IPS DF 4.7 (cell line): Measurements from ENCODE around the gene GGA3.
"Not testable (repeated sequence)": the region's sequence is repeated elsewhere in the genome, so short reads cannot be mapped to it uniquely, and the experiment has no call there.

Experiments
- DNase-seq: peaks from one replicate; pipeline ENCODE4 v3.0.0-alpha.2; 2013; ENCODE audit warnings: low spot score; ENCODE audit errors: extremely low read depth

The GGA3 gene

GRCh38 chr17:75218131-75218530, 43.3 kb downstream of the GGA3 start:
- DNase-seq: no peak

- no peak for DNase-seq
Measured at GRCh38 chr17:75209061-75209460, 52.3 kb downstream of the GGA3 start.

- DNase-seq: no peak
Measured at GRCh38 chr17:75208161-75208560, 53.2 kb downstream of the GGA3 start.

GRCh38 chr17:75207760-75208159, 53.6 kb downstream of the GGA3 start:
- no peak for DNase-seq

GRCh38 chr17:75207050-75207407, 54.4 kb downstream of the GGA3 start:
- DNase-seq: not testable (repeated sequence)

- DNase-seq: no peak
Measured at GRCh38 chr17:75205793-75206163, 55.6 kb downstream of the GGA3 start.

- peak; percentile 72 for DNase-seq
Measured at GRCh38 chr17:75205037-75205792, 56.2 kb downstream of the GGA3 start, which contains the start of gene NUP85. TSS of gene NUP85 (plus strand) at chr17:75205679. CDS start at chr17:75205762, 83 bp downstream.

GRCh38 chr17:75199886-75200618, 61.4 kb downstream of the GGA3 start:
- DNase-seq: no peak

- DNase-seq: no peak
Measured at GRCh38 chr17:75194879-75195278, 66.5 kb downstream of the GGA3 start.

GRCh38 chr17:75191584-75191983, 69.8 kb downstream of the GGA3 start:
- no peak for DNase-seq

GRCh38 chr17:75188614-75189013, 72.8 kb downstream of the GGA3 start:
- no peak for DNase-seq
